HS-5 (cell line): ENCODE data around the gene TARDBP.
"Not testable (repeated sequence)": the region's sequence is repeated elsewhere in the genome, so short reads cannot be mapped to it uniquely, and the experiment has no call there.

Experiments used
- DNase-seq: peaks from one replicate; pipeline ENCODE4 v3.0.0-alpha.2; 2012; ENCODE audit warnings: low read depth

The TARDBP gene

GRCh38 chr1:11012260-11013159, at the start of gene TARDBP:
Gene TARDBP, plus strand, starts transcription at chr1:11012654. Its CDS starts 1,074 bp downstream, at chr1:11013728.
- peak; percentile 84 for DNase-seq

GRCh38 chr1:10965546-10966226, 46.8 kb upstream of the TARDBP start:
- no peak for DNase-seq

GRCh38 chr1:10967090-10967489, 45.4 kb upstream of the TARDBP start:
- DNase-seq = no peak

GRCh38 chr1:10968411-10968826, 44.0 kb upstream of the TARDBP start:
- no peak for DNase-seq

- DNase-seq = no peak
Observed at GRCh38 chr1:10969267-10969970, 43.0 kb upstream of the TARDBP start.

- DNase-seq = no peak
Observed at GRCh38 chr1:10969971-10970332, 42.5 kb upstream of the TARDBP start.

GRCh38 chr1:10973552-10973951, 38.9 kb upstream of the TARDBP start:
- no peak for DNase-seq

GRCh38 chr1:10973956-10974881, 38.2 kb upstream of the TARDBP start:
- DNase-seq = no peak

GRCh38 chr1:10975567-10976326, 36.7 kb upstream of the TARDBP start:
- peak; percentile 92 for DNase-seq

- no peak for DNase-seq
Observed at GRCh38 chr1:10978719-10979118, 33.7 kb upstream of the TARDBP start.

GRCh38 chr1:10979483-10979920, 33.0 kb upstream of the TARDBP start:
- DNase-seq = no peak

- no peak for DNase-seq
Observed at GRCh38 chr1:10980094-10980577, 32.3 kb upstream of the TARDBP start.

- DNase-seq = no peak
Observed at GRCh38 chr1:10980841-10981727, 31.4 kb upstream of the TARDBP start.

- DNase-seq = no peak
Observed at GRCh38 chr1:10986525-10986890, 25.9 kb upstream of the TARDBP start.

- DNase-seq = no peak
Observed at GRCh38 chr1:10987840-10988417, 24.5 kb upstream of the TARDBP start.

GRCh38 chr1:10989095-10989494, 23.4 kb upstream of the TARDBP start:
- no peak for DNase-seq

- not testable (repeated sequence) for DNase-seq
Observed at GRCh38 chr1:10989920-10990516, 22.4 kb upstream of the TARDBP start.

GRCh38 chr1:10990828-10991227, 21.6 kb upstream of the TARDBP start:
- DNase-seq = no peak

GRCh38 chr1:10992004-10992403, 20.4 kb upstream of the TARDBP start:
- not testable (repeated sequence) for DNase-seq
